HL-60/S4 treated with retinoic acid at 250 ng/mL for 4 days and 3 days (cell line): ENCODE results near the gene CCL25.
"Not testable (repeated sequence)": the region's sequence is repeated elsewhere in the genome, so short reads cannot be mapped to it uniquely, and the experiment has no call there.

Source experiments
- in situ Hi-C: fragments of 300-500 bp; cut with MboI; formaldehyde crosslinking; loops from 2 replicates; pipeline ENCODE4 v1.7.0; 2022; ENCODE audit warnings: low sequenced_read_pairs

CCL25 gene

DNA sequence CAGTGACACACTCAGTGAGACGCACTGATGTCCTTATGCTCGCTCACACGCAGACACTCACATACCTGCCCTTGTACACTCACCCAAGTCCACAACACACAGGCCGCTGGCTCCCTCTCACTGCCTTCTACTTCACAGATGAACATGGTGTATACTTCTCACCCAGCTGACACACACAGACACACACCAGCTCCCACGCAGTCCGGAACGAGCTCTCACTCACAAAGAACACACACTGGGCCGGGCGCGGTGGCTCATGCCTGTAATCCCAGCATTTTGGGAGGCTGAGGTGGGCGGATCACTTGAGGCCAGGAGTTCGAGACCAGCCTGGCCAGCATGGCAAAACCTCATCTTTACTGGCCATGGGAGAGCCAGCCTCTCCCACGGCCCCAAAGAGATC, 31.6 kb downstream of the CCL25 start:
- in situ Hi-C loops = no loop called here

DNA sequence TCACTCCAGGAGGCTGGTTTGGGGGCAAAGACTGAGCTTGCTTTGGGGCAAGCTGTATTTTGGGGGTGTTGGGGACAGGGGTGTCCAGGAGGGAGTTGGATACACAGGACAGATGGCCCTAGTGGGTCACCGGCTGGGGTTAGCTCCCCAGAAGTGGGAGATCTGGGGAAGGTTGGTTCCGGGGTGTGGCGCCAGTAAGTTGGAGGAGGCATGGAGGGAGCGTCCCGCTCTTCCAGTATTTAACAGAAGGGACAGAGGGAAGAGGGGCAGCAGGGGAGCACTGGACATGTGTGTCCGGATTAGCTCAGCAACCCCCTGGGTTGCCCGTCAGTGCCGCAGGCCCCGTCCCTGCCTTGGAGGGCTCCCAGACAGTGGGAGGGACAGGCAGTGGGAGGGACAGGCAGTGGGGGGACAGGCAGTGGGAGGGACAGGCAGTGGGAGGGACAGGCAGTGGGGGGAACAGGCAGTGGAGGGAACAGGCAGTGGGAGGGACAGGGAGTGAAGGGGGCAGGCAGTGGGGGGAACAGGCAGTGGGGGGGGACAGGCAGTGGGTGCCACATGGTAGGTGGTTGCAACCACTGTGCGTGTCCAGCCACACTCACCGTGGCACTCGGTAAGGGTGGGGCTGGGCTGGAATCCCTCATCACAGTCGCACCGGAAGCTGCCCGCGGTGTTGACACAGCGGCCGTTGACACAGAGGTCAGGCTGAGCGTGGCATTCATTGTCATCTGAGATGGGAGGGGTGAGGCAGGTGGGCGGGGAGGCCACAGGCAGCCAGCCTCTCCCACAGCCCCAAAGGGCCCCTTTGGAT, 33.2 kb downstream of the CCL25 start:
- in situ Hi-C loops = no loop called here

DNA sequence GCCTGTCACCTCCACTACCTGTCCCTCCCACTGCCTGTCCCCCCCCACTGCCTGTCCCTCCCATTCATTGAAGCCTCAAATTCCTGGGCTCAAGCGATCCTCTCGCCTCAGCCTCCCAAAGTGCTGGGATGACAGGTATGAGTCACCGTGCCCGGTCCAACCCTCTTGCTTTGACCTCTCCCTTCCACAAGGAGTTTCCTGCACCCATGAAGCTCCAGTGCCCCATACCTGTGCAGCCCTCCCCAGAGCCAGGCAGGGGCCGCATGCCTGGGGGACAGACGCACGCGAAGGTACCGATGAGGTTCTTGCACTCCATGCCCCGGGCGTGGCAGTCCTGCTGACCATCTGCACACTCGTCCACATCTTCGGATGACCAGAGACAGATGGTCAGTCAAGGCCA, 34.3 kb downstream of the CCL25 start:
- in situ Hi-C loops = no loop called here

DNA sequence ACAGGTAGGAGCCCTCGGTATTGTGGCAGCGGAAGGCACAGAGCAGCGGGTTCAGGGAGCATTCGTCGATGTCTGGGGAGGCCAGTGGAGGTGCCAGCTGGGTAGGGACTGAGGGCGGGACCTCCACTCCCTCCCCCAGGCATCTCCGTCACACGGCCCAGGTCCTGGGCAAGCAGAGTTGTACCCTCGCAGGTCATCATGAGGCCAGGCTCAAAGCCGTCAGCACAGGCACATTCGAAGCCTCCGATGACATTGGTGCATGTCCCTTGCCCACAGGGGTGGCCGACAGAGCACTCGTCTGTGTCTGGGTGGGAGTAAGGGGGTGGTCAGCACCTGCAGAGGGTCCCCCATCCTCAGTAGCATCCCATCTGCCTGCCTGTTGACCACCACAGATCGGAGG, 35.3 kb downstream of the CCL25 start:
- in situ Hi-C loops = no loop called here

DNA sequence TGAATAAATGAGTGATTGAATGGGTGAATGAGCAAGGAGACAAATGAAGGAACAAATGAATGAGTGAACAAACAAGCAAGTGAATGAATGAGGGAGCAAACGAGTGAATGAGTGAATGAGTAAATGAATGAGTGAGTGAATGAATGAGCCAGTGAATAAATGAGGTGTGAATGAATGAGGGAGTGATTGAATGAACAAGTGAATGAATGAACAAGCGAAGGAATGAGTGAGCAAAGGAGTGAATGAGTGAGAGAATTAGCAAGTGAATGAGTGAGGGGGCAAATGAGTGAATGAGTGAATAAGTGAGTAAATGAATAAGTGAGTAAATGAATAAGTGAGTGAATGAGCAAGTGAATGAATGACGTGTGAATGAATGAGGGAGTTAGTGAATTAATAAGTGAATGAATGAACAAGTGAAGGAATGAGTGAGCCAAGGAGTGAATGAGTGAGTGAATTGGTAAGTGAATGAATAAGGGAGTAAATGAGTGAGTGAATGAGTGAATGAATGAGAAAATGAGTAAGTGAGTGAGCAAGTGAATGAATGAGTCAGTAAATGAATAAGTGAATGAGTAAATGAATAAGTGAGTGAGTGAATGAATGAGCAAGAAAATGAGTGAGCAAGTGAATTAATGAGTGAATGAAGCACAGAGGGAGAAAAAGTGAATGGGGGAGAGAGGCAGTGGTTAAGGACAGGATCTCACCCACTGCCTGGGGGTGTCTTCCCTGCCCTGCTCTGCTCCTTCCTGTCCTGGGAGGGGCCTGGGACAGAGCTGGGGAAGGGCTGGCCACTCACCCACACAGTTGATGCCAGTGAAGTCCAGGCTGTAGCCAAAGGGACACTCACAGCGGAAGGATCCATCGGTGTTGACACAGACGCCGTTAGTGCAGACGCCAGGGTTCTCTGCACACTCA, 36.4 kb downstream of the CCL25 start:
- in situ Hi-C loops = no loop called here

DNA sequence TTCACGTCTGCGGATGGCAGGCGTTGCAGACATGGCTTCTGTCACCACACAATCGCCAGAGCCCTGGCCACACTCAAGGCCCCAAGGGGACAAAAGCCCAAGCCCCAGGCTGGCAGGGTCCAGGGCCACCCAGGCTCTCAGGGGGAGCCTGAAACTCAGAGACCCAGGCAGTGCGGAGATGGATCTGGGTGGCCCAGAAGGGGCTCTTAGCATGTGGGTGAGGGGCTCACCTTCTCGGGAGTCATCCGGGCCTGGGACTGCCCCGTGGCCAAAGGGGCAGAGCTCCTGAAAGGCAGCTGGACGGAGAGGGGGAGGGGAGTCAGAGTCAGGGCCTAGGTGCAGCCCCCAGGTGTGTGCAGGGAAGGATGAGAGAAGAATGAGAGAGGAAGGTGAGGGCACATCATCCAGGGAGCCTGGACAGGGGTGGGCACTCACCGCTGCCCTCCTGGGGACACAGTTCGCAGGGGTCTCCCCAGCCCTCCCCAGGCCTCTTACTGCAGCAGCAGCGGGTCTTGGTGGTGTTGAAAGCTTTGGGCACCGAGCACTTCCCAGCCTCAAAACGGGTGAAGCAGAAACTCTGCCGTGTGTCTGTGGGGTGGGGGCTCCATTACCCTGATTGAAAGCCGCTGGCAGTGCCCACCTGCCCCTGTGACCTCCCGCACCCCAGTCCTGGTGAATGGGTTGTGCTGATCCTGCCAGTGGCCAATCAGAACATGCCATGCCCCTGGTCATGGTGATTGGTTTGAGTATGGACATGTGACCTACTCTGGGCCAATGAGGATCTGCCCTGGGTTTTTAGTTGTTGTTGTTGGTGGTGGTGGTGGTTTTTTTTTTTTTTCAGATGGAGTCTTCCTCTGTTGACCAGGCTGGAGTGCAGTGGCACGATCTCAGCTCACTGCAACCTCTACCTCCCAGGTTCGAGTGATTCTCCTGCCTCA, 37.4 kb downstream of the CCL25 start:
- in situ Hi-C loops = no loop called here

DNA sequence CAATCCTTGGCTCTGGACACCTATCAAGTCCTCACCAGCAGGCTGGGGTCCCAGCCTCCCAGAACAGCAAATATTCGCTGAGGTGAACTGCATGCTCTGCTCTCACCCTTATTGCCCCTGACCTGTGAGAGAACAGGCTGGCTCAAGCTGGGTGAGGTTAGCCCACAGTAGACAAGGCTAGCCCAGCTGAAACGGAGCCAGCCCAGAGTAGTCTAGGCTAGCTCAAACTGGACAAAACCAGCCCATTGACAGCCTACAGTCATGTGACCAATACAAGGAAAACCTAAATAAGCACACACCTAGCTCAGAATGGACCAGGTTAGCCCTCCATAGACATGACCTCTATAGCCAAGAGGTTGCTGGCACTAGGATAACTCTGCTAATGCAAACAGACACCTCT, 38.4 kb downstream of the CCL25 start:
- in situ Hi-C loops = no loop called here

DNA sequence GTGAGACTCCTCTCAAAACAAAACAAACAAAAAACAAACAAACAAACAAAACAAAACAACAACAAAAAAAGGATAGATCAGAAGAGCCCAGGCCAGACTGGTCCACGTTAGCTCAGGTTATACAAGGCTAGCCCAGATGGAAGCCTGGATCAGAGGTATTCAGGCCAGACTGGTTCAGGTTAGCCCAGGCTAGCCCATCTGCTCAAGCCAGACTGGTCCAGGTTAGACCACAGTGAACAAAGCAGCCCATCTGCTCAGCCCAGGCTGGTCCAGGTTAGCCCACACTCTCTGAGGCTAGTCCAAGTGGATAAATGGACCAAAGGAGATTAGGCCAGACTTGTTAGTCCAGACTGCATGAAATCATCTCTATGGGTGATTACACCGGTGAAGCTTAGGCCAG, 41.2 kb downstream of the CCL25 start:
- in situ Hi-C loops = no loop called here

DNA sequence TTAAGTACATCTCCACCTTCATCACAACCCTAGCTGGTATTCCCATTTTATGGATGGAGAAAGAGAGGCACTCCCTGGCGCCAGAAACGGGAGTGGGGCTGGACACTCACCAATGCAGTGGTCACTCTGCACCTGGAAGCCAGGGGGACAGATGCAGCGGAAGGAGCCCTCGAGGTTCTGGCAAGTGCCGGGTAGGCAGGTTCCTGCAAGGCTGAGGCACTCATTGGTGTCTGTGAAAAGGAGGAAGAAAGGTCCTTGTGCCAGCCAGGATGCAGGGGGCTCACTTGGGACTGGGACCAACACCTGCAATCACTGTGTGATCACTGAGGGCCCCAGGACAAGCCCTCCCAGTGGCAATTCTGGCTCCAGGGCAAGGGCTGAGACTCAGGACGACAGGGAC, 41.8 kb downstream of the CCL25 start:
- in situ Hi-C loops = no loop called here

DNA sequence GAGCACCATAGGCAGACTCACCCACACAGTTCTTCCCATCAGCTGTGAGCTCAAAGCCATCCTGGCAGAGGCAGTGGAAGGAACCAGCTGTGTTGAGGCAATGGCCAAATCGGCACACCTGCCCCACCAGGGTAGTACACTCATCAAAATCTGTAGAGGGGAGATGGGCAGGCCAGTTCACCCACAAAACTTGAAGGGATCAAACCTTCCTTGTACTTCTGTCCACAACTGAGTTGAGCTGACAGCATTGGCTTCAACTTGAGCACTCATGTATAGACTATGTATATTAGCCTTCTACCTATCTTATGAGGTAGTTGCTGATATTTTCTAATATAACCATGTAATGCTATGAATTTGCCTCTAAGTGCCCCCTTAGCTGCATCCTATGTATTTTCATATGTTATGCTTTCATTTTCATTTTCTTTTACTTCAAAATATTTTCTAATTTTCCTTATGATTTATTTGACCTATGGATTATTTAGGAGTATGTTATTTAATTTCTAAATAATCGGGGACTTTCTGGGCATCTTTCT, 42.9 kb downstream of the CCL25 start:
- in situ Hi-C loops = no loop called here

DNA sequence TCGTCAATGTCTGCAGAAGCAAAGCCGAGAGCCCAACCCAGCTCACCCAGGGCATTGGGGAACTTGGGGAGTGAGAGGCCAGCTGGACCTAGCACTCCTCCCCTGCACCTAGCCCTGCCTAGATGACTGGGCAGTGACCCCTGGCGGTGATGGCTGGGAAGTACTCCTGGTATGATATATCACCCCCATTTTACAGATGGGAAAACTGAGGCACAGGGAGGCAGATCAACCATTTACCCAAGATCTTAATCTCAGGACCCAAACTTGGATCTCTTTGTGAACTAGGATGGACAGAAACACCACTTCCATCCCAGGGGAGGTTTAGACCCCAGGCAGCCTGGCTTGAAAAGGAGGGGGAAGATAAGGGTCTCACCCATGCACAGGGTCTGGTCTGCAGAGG, 43.5 kb downstream of the CCL25 start:
- in situ Hi-C loops = no loop called here

DNA sequence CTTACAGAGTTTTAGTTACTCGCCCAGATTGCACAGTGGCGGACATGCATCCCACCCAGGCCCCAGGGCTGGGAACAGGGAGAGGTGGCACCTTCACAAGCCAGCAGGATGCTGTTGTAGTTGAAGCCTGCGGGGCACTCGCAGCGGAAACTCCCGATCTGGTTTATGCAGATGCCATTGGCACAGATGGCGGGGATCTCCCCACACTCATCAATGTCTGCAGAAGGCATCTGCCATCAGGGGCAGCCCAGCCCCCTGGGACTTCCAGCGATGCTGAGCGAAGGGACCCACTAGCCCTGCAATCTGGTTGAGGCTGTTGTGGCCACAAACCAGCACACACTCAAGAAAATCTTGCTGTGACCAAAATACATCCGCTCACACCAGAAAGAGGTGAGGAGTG, 44.6 kb downstream of the CCL25 start:
- in situ Hi-C loops = no loop called here

DNA sequence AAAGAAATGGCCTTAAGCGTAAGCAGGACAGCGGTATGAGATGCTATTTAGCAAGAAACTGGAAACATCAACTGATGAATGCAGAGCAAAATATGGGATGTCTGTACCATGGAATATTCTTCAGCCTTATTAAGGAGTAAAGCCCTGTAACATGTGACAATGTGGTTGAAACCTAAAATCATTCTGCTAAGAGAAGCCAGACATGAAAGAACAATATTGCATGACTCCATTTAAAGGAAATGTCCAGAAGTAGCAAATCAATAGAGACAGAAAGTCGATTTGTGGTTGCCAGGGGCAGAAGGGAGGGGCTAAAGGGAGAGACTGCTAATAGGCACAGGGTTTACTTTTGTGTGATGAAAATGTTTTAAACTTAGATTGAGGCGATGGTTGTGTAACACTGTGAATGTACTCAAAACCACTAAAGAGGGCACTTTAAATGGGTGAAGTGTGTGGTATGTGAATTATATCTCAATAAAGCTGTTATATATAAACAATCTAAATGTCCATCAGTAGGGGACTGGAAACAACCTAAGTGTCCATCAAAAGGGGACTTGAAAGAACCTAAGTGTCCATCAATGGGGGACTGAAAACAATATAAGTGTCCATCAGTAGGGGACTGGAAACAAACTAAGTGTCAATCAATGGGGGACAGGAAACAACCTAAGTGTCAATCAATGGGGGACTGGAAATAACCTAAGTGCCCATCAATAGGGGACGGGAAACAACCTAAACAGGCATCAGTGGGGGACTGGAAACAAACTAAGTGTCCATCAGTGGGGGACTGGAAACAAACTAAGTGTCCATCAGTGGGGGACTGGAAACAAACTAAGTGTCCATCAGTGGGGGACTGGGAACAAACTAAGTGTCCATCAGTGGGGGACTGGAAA, 45.4 kb downstream of the CCL25 start:
- in situ Hi-C loops = no loop called here

DNA sequence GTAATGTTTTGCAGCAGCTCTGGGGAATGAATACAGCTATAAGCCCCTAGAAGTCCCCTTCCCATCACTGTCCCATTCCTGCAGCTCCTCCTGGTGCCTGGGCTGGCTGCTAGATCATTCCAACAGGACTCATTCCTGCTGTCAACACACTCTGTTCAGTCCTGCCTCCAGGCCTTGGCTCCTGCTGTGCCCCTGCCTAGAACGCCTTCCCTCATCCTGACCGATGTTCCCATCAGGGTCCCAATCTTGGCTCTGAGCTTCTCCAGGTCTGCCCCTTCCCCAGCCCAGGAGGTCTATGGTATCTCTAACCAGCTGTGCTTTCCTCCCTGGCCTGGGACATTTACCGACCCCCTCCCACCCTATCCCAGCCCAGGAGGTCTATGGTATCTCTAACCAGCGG, 48.8 kb downstream of the CCL25 start:
- in situ Hi-C loops = no loop called here

DNA sequence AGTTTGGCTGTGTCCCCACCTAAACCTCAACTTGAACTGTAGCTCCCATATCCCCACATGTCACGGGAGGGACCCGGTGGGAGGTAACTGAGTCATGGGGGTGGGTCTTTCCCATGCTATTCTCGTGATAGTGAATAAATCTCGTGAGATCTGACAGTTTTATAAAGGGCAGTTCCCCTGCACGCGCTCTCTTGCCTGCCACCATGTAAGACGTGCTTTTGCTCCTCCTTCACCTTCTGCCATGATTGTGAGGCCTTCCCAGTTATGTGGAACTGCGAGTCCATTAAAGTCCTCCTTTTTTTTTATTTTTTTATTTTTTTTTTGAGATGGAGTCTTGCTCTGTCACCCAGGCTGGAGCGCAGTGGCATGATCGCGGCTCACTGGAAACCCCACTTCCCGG, 49.4 kb downstream of the CCL25 start:
- in situ Hi-C loops = not testable (repeated sequence)

DNA sequence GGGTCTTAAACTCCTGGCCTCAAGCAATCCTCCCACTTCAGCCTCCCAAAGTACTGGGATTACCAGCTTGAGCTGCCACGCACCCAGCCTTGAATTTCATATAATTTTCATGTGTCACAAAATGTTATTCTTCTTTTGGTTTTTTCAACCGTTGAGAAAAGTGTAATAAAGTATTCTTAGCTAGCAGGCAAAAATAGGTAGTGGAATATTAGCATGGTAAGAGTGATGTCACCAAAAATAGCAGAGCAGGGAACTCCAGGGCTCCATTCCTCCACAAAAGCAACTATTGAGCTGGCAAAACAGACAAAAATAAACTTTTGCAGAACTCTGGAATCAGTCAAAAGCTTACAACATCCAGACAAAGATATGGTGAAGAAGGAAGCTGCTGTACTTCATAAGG, 52.9 kb downstream of the CCL25 start:
- in situ Hi-C loops = no loop called here

DNA sequence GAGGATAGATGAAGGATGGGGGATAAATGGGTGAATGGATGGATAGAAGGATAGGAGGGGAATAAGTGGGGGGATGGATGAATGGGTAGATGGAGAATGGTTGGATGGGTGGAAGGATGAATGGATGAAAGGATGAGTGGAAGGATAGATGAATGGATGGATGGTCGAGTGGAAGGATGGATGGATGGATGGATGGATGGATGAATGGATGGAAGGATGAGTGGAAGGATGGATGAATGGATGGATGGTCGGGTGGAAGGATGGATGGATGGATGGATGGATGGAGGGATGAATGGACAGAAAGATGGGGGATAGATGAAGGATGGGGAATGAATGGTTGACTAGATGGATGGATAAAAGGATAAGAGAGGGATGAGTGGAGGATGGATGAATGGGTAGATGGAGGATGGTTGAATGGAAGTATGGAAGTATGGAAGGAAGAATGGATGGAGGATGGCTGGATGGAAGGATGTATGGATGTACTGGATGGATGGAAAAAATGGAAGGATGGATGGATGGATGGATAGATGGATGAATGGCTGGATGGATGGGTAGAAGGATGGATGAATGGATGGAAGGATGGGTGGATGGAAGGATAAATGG, 54.8 kb downstream of the CCL25 start:
- in situ Hi-C loops = no loop called here

DNA sequence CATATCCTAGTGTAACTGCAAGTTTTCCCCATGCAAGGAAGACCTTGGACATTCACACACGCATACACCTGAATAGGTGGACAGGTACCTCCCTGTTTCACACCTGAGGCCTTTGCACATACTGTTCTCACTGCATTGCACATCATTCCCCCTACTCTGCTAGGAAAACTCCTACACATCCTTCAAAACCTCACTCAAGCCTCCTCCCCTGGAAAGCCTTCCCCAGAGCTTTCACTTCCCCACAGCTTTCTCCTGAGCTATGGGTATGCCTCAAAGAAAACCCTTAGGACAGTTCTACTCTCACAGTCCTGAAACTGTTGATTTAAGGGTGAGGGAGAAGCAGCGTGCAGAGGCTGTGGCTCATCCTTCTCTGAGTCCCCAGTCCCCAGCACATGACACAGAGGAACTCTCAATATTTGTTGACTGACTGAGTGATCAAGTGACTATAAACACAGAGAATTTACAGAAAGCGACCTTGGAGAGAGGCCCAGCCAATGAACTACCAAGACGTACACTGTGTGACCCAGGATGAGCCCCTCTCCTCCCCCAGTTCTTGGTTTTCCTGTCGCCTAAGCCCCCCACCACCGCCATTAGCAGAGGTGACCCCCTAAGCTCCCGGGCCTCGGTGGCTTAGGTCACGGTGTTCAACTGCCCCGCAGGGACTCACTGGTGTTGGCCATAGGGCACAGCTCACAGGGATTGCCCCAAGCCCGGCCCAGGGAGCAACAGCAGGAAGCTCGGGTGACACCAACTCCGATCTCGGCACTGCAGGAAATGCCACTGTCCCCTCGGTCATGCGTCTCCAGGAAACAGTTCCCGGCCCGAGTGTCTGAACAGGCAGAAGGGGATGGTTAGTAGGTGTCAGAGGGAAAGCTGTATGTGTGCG, 56.2 kb downstream of the CCL25 start:
- in situ Hi-C loops = no loop called here
